CD4-positive, alpha-beta T cell (primary cell): ENCODE measurements around the gene PIGH. TPM values are rescaled to one million over a fixed set of nuclear protein-coding genes. Genes with fewer than 3 reads are reported as not detected.

Experiments
- ATAC-seq: fragments of 200-7000 bp; cut with Tn5 transposase; one replicate; pipeline ENCODE4 v1.10.0; 2022; ENCODE audit warnings: mild to moderate bottlenecking; ENCODE audit not compliant: poor library complexity
- CTCF ChIA-PET: fragments of 350-600 bp; sonication (Branson Sonifier 250); formaldehyde crosslinking; loops from one replicate; lab custom pipeline; 2021; ENCODE audit warnings: antibody characterized with exemption, inconsistent platforms; lab: Charles Lee
- POLR2A ChIA-PET: fragments of 350-600 bp; sonication (Branson Sonifier 250); formaldehyde crosslinking; loops from one replicate; lab custom pipeline; 2021; ENCODE audit warnings: antibody characterized with exemption, inconsistent platforms; lab: Charles Lee
- DNase-seq, 14 experiments: peaks; one replicate each; pipeline ENCODE4 v3.0.0-alpha.2; 2013 to 2020; ENCODE audit warnings: mixed read lengths in 2 of 14
- H3K27ac ChIP-seq, 2 donors: one replicate each; pipeline versions ENCODE4 v1.5.1 to v1.7.0; 2013; ENCODE audit warnings: low read length in 2 of 2, low read depth in 1 of 2, mild to moderate bottlenecking in 1 of 2
- H3K27me3 ChIP-seq, 2 experiments: 1 replicate in 1 of 2; 2 replicates in 1 of 2; pipeline versions ENCODE4 v1.6.1 to v1.7.0; 2013; ENCODE audit warnings: low read length in 2 of 2, control low read depth in 1 of 2, mild to moderate bottlenecking in 1 of 2, moderate library complexity in 1 of 2; ENCODE audit not compliant: insufficient read depth in 2 of 2, control insufficient read depth in 1 of 2
- H3K36me3 ChIP-seq: one replicate; pipeline ENCODE4 v1.6.1; 2013; ENCODE audit warnings: low read length, control low read depth; ENCODE audit not compliant: insufficient read depth
- H3K4me1 ChIP-seq: one replicate; pipeline ENCODE4 v1.6.1; 2013; ENCODE audit warnings: low read length, control low read depth; ENCODE audit not compliant: insufficient read depth
- H3K4me3 ChIP-seq: one replicate; pipeline ENCODE4 v1.5.1; 2013; ENCODE audit warnings: mild to moderate bottlenecking, low read length, moderate library complexity
- H3K9me3 ChIP-seq, 2 experiments: 1 replicate in 1 of 2; 2 replicates in 1 of 2; pipeline versions ENCODE4 v1.6.1 to v1.7.0; 2013; ENCODE audit warnings: low read length in 2 of 2, mild to moderate bottlenecking in 2 of 2, control low read depth in 1 of 2, moderate library complexity in 1 of 2; ENCODE audit not compliant: control insufficient read depth in 1 of 2, insufficient read depth in 1 of 2
- H3K27ac Mint-ChIP-seq: one replicate; pipeline ENCODE4 v1.8.0; 2020; ENCODE audit warnings: mixed read lengths
- H3K27me3 Mint-ChIP-seq: one replicate; pipeline ENCODE4 v1.8.0; 2021; ENCODE audit warnings: mixed read lengths
- H3K36me3 Mint-ChIP-seq: one replicate; pipeline ENCODE4 v1.8.0; 2021; ENCODE audit warnings: low read depth, mixed read lengths
- H3K4me1 Mint-ChIP-seq: one replicate; pipeline ENCODE4 v1.8.0; 2021; ENCODE audit warnings: low read depth, mixed read lengths
- H3K4me3 Mint-ChIP-seq: one replicate; pipeline ENCODE4 v1.8.0; 2020; ENCODE audit warnings: mild to moderate bottlenecking, mixed read lengths
- H3K9me3 Mint-ChIP-seq: one replicate; pipeline ENCODE4 v1.8.0; 2020; ENCODE audit warnings: mixed read lengths
- intact Hi-C, 2 experiments: fragments of 100-400 bp; cut with DNase I in 1 of 2; cut with micrococcal nuclease in 1 of 2; formaldehyde crosslinking; loops; one replicate each; pipeline versions ENCODE4 v1.15.1 to v1.9.0; 2023 to 2025; cut with DNase I, micrococcal nuclease
- total RNA-seq, 174 experiments: library from RNA in 2 of 174; stranded (reverse) in 2 of 174; gene quantifications; one replicate each; pipeline ENCODE4 v1.2.3 and lab custom pipeline; 2021 to 2026
- TF ChIP-seq, protein P1 (sequence below): fragments of 200-600 bp; IDR thresholded peaks from one replicate; pipeline ENCODE4 v1.8.0; 2022; ENCODE audit warnings: antibody characterized with exemption, mild to moderate bottlenecking

The PIGH gene
- total RNA-seq, 2 experiments from 2014 or later, result 66.0 to 69.7 TPM

DNA sequence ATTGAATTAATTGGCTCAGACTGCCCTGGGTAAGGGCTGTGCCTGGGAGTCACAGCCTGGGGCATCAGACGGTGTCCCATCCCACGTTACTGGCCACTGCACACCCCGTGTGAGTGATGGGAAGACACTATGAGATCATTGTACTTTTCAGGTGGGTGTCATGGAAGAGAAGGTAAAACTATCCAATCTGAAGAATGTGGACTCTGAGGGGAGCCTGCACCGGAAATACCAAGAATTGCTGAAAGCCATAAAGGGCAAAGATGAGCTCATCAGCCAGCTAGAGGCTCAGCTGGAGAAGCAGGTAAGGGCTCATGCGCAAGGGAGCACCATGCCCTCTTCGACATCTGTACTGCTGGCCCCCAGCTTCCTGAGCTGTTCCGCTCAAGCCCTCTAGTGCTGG is 43.0 kb downstream of the PIGH start:
- no peaks in the 10 kb centered on the region for H3K36me3 Mint-ChIP-seq
- intact Hi-C loops, result no loop called here
- H3K4me1 Mint-ChIP-seq, result no peaks in the 10 kb centered on the region
- no peak for ATAC-seq
- ChIA-PET CTCF (no interaction called here), POLR2A (no interaction called here)
- no peaks in the 10 kb centered on the region for H3K9me3 Mint-ChIP-seq
- H3K27ac Mint-ChIP-seq, result no peak overlapping the region
- Histone ChIP-seq H3K27me3 (peaks cover 0 to 2% of the 10 kb centered on the region in 2 experiments), H3K9me3 (no peaks in the 10 kb centered on the region), H3K4me3 (no peak overlapping the region), H3K27ac (no peak overlapping the region), H3K36me3 (no peaks in the 10 kb centered on the region), H3K4me1 (no peaks in the 10 kb centered on the region)
- H3K27me3 Mint-ChIP-seq, result peaks cover 5% of the 10 kb centered on the region
- DNase-seq, result no peak
- TF ChIP-seq, protein P1, sequence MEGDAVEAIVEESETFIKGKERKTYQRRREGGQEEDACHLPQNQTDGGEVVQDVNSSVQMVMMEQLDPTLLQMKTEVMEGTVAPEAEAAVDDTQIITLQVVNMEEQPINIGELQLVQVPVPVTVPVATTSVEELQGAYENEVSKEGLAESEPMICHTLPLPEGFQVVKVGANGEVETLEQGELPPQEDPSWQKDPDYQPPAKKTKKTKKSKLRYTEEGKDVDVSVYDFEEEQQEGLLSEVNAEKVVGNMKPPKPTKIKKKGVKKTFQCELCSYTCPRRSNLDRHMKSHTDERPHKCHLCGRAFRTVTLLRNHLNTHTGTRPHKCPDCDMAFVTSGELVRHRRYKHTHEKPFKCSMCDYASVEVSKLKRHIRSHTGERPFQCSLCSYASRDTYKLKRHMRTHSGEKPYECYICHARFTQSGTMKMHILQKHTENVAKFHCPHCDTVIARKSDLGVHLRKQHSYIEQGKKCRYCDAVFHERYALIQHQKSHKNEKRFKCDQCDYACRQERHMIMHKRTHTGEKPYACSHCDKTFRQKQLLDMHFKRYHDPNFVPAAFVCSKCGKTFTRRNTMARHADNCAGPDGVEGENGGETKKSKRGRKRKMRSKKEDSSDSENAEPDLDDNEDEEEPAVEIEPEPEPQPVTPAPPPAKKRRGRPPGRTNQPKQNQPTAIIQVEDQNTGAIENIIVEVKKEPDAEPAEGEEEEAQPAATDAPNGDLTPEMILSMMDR, result no peak
- H3K4me3 Mint-ChIP-seq, result no peak overlapping the region

DNA sequence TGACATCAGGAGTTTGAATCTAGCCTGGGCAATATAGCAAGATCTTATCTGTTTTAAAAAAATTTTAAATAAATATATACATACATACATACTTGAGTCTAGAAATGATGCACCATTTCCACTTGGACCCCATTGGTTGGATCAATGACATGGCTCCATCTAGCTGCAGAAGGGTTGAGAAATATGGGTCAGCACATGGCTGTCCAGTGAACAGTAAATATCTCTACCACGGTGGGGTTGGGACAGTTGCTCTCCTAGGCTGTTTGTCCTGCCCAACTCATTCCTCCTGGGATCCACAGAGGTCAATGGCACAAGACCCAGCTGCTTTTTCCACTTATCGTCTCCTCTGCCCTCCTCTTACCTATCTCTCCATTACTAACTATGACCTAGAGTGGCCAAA is 43.4 kb downstream of the PIGH start:
- Histone ChIP-seq H3K4me1 (no peaks in the 10 kb centered on the region), H3K36me3 (no peaks in the 10 kb centered on the region), H3K27me3 (peaks cover 0 to 2% of the 10 kb centered on the region in 2 experiments), H3K4me3 (no peak overlapping the region), H3K9me3 (no peaks in the 10 kb centered on the region), H3K27ac (no peak overlapping the region)
- H3K27ac Mint-ChIP-seq, result no peak overlapping the region
- TF ChIP-seq, protein P1, result no peak
- H3K4me1 Mint-ChIP-seq, result no peaks in the 10 kb centered on the region
- peaks cover 5% of the 10 kb centered on the region for H3K27me3 Mint-ChIP-seq
- no peaks in the 10 kb centered on the region for H3K36me3 Mint-ChIP-seq
- no peak for DNase-seq
- POLR2A ChIA-PET, result no interaction called here
- no peak for ATAC-seq
- H3K9me3 Mint-ChIP-seq, result no peaks in the 10 kb centered on the region
- intact Hi-C loops, result no loop called here
- CTCF ChIA-PET, result interaction anchor here (1.0 kb wide), 1 partner anchor 109 kb away, joined by 7 read pairs; no protein-coding TSS in a partner anchor
- H3K4me3 Mint-ChIP-seq, result no peak overlapping the region

DNA sequence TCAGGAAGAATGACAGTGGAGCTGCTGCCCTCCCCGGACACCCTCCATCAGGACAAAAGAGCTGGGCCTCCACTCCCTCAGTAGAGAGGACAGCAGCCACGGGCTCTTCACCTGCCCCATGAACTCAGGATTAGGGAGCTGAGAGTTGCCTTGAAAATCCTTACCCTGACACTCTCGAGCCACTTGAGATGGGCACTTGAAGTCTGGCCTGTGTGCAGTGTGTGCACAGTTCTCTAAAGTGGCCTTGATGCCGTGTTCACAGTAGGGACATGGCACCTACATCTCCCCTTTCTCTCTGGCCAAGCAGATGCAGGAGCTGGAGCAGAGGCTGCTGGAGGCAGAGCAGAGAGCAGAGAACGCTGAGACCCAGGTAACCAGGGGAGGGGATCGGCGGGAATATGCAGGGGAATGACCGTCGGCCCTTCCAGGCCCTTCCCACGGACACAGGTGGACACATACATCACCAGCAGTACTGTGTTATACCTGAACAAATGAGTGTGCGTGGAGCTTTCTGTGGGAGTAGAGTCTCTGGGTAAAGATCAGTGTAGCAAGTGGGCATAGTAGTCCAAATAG is 44.5 kb downstream of the PIGH start:
- Mint-ChIP-seq H3K36me3 (no peaks in the 10 kb centered on the region), H3K4me3 (no peak overlapping the region), H3K27ac (no peak overlapping the region), H3K4me1 (no peaks in the 10 kb centered on the region), H3K27me3 (peaks cover 5% of the 10 kb centered on the region), H3K9me3 (no peaks in the 10 kb centered on the region)
- ChIA-PET POLR2A (interaction anchor here (0.6 kb wide), 1 partner anchor 89 kb away, joined by 3 read pairs; no protein-coding TSS in a partner anchor), CTCF (interaction anchor here (1.0 kb wide), 1 partner anchor 108 kb away, joined by 7 read pairs; no protein-coding TSS in a partner anchor)
- TF ChIP-seq, protein P1, result no peak
- H3K4me3 ChIP-seq, result no peak overlapping the region
- no peaks in the 10 kb centered on the region for H3K9me3 ChIP-seq
- H3K27me3 ChIP-seq, result peaks cover 0 to 2% of the 10 kb centered on the region in 2 experiments
- intact Hi-C loops, result no loop called here
- DNase-seq, result no peak
- H3K4me1 ChIP-seq, result no peaks in the 10 kb centered on the region
- H3K36me3 ChIP-seq, result no peaks in the 10 kb centered on the region
- ATAC-seq, result no peak
- no peak overlapping the region for H3K27ac ChIP-seq
